Neutrophil (primary cell): ENCODE measurements around the gene FGFR1OP2.
"Not testable (repeated sequence)": the region's sequence is repeated elsewhere in the genome, so short reads cannot be mapped to it uniquely, and the experiment has no call there.

Experiments
- H3K27ac ChIP-seq: fragments of 200-600 bp; sonication (generic); 2 replicates; pipeline ENCODE4 v1.5.1; 2016; ENCODE audit warnings: mild to moderate bottlenecking, moderate library complexity
- H3K27me3 ChIP-seq: fragments of 200-600 bp; sonication (generic); 2 replicates; pipeline ENCODE4 v1.6.0; 2016; ENCODE audit warnings: mild to moderate bottlenecking
- H3K36me3 ChIP-seq: fragments of 200-600 bp; sonication (generic); 2 replicates; pipeline ENCODE4 v1.5.1; 2017
- H3K4me1 ChIP-seq, 2 experiments: fragments of 200-600 bp in 1 of 2; sonication (generic) in 1 of 2; 1 replicate in 1 of 2; 2 replicates in 1 of 2; pipeline versions ENCODE4 v1.5.1 to v1.6.1; 2013 to 2016; ENCODE audit warnings: low read depth in 1 of 2, low read length in 1 of 2, mild to moderate bottlenecking in 1 of 2, moderate library complexity in 1 of 2; ENCODE audit not compliant: control insufficient read depth in 1 of 2, insufficient read depth in 1 of 2
- H3K4me3 ChIP-seq, 2 experiments: fragments of 200-600 bp in 1 of 2; sonication (generic) in 1 of 2; 1 replicate in 1 of 2; 2 replicates in 1 of 2; pipeline ENCODE4 v1.5.1; 2013 to 2016; ENCODE audit warnings: low read depth in 1 of 2, low read length in 1 of 2, mild to moderate bottlenecking in 1 of 2, moderate library complexity in 1 of 2
- H3K9me3 ChIP-seq: fragments of 200-600 bp; sonication (generic); 2 replicates; pipeline ENCODE4 v1.5.1; 2016
- TF ChIP-seq, protein P1 (sequence below): fragments of 200-600 bp; sonication (generic); IDR thresholded peaks from 2 replicates; pipeline ENCODE4 v1.5.1; 2016; ENCODE audit warnings: antibody characterized with exemption

Gene FGFR1OP2

DNA sequence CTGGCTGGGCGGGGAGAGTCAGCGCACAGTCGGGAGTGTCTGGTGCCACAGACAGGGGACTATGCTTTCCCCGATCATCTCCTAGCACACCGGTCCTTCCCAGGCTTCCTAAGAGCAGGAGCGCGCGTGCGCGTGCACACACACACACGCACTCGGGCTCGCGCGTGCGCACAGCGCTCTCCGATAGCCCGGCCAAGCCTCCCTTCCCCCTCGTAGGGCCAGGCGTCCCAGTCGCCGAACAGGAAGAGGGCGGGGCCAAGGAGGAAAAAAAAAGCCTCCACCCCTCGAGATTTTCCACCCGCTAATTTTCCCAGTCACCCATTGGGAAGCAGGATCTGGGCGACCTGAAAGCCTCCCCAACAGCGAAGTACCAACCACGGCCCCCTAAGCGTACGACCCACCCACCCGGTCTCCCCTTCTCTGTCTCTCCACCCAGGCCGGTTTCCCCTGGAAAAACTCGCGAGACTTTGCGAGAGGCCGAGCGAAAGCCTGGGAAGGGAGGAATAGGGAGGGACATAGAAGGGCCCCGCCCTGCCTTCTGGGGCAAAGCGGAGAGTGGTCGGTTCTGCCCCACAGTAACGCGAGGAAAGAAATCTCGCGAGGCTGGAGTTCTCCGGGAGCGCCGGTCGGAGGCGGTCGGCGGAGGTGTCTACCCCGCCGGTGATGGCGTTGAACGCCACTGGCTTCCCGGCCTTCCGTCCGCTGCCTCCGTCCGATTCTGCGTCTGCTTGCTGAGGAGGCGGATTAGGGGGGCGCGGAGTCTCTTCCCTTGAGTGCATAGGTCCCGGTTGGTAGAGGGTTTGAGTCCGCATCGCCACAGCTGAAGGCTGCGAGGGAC is at the start of gene FGFR1OP2, which contains the start of gene INTS13:
Gene FGFR1OP2, plus strand, starts transcription at position 608 of the 838 bp plus-strand sequence. CDS start 15,689 bp downstream, outside the sequence.
Gene INTS13, minus strand, starts transcription at position 119 of the 838 bp plus-strand sequence. CDS start 1,178 bp downstream, outside the sequence.
- Histone ChIP-seq H3K36me3 (no peaks in the 10 kb centered on the region), H3K9me3 (no peaks in the 10 kb centered on the region), H3K4me3 (peak within 1 kb of the TSS; percentile 81 to 96), H3K27ac (peak within 1 kb of the TSS; percentile 95), H3K27me3 (no peaks in the 10 kb centered on the region), H3K4me1 (peaks cover 54 to 61% of the 10 kb centered on the region in 2 experiments)
- TF ChIP-seq, protein P1, sequence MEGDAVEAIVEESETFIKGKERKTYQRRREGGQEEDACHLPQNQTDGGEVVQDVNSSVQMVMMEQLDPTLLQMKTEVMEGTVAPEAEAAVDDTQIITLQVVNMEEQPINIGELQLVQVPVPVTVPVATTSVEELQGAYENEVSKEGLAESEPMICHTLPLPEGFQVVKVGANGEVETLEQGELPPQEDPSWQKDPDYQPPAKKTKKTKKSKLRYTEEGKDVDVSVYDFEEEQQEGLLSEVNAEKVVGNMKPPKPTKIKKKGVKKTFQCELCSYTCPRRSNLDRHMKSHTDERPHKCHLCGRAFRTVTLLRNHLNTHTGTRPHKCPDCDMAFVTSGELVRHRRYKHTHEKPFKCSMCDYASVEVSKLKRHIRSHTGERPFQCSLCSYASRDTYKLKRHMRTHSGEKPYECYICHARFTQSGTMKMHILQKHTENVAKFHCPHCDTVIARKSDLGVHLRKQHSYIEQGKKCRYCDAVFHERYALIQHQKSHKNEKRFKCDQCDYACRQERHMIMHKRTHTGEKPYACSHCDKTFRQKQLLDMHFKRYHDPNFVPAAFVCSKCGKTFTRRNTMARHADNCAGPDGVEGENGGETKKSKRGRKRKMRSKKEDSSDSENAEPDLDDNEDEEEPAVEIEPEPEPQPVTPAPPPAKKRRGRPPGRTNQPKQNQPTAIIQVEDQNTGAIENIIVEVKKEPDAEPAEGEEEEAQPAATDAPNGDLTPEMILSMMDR, result no peak

DNA sequence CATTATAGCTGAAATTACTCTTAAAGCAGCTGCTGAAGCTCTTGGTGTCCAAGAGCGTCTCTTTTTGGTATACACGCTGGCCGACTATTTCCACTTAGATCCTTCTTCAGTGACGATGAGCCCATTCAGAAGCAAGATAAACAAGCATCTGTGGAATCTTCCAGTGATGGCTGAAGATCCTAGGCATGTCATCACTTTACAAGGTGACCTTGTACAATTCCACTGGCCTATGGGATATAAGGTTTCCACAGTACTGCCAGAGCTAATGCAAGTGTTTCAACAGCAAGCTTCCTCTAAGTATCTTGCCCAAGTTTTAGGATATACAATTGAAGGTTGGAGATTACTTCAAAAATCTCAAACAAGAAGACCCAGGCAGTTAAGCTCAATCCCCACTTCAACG is 47.5 kb upstream of the FGFR1OP2 start:
- TF ChIP-seq, protein P1, result no peak

DNA sequence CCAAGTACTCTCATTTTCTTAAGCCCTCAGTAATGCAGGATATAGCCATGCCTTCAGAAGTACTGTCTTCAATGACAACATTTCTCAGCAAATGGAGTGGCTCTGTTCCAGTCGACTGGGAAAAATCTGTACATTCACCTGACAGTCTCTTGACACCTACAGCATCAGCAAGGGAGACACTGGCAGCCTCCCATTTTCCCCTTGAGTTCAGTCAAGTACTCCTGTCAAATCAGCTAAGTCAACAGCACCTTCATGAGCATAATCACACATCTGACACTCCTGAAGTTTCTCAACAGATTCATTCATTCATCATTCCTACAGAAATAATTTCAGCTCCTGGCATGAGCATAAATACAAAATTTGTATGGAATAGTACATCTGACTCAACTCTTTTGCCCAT is 46.6 kb upstream of the FGFR1OP2 start:
- Histone ChIP-seq H3K27ac (no peak overlapping the region), H3K9me3 (no peaks in the 10 kb centered on the region), H3K4me3 (no peak overlapping the region), H3K36me3 (no peaks in the 10 kb centered on the region), H3K4me1 (no peaks in the 10 kb centered on the region), H3K27me3 (no peaks in the 10 kb centered on the region)
- TF ChIP-seq, protein P1, result no peak

More for the DNA sequence above, 47.5 kb upstream of the FGFR1OP2 start:
- Histone ChIP-seq H3K4me1 (no peaks in the 10 kb centered on the region), H3K27me3 (no peaks in the 10 kb centered on the region), H3K36me3 (no peaks in the 10 kb centered on the region), H3K4me3 (no peak overlapping the region), H3K27ac (no peak overlapping the region), H3K9me3 (no peaks in the 10 kb centered on the region)

DNA sequence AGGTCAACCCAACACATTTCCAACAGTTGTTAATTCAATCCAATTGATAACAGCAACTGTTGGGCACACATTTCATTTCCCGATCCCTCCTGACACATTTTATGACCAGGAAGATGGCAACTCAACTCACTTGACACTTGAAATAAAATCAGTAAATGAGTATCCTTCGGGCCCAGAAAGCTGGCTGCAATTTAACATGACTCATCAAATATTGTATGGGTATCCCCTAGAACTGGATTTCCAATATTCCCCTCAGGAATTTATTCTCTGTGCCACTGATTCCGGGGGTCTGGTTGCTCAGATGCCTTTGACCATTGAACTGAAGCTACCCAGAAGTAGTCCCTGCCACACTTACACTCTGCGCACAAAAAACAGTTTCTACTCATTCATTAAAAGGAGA is 42.6 kb upstream of the FGFR1OP2 start:
- Histone ChIP-seq H3K36me3 (no peaks in the 10 kb centered on the region), H3K4me1 (no peaks in the 10 kb centered on the region)
- TF ChIP-seq, protein P1, result no peak

DNA sequence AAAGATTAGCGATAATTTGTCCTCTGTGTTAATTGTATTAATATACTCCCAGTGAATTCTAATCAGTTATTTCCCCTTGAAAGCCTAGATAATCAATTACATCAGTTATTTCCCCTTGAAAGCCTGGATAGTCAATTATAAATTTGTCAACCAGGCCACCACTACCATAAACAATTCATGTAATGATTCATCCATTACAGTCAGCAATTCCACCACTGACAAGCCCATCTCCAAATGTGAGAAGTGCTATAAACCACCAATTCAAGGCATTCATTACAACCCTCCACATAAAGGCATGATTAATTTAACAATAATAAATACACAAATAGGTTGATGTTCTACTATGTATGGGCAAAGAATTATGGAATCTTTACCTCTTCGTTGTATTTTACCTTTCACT is 41.4 kb upstream of the FGFR1OP2 start:
- no peak overlapping the region for H3K27ac ChIP-seq
- no peak overlapping the region for H3K4me3 ChIP-seq
- H3K4me1 ChIP-seq, result no peaks in the 10 kb centered on the region
- no peaks in the 10 kb centered on the region for H3K9me3 ChIP-seq
- TF ChIP-seq, protein P1, result no peak
- H3K27me3 ChIP-seq, result no peaks in the 10 kb centered on the region
- H3K36me3 ChIP-seq, result no peaks in the 10 kb centered on the region

More for the DNA sequence above, 42.6 kb upstream of the FGFR1OP2 start:
- Histone ChIP-seq H3K27me3 (no peaks in the 10 kb centered on the region), H3K27ac (no peak overlapping the region), H3K9me3 (no peaks in the 10 kb centered on the region), H3K4me3 (no peak overlapping the region)

DNA sequence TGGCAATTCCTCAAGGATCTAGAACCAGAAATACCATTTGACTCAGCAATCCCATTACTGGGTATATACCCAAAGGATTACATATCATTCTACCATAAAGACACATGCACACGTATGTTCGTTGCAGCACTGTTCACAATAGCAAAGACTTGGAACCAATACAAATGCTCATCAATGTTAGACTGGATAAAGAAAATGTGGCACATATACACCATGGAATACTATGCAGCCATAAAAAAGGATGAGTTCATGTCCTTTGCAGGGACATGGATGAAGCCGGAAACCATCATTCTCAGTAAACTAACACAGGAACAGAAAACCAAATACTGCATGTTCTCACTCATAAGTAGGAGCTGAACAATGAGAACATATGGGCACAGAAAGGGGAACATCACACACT is 34.9 kb upstream of the FGFR1OP2 start:
- H3K4me1 ChIP-seq, H3K27ac ChIP-seq, H3K4me3 ChIP-seq, H3K9me3 ChIP-seq, H3K36me3 ChIP-seq, H3K27me3 ChIP-seq: not testable (repeated sequence)
